ENCODE results near the gene DAZAP1. TPM values are rescaled to one million over a fixed set of nuclear protein-coding genes. Genes with fewer than 3 reads are reported as not detected.

Gene DAZAP1
- total RNA-seq, 1 donor from 2014 or later = 15.8 TPM

Other genes with a start within 250 kb of the DAZAP1 start
- gene SBNO2, start 233.3 kb upstream of the DAZAP1 start, total RNA-seq = 120 TPM
- 104 TPM for gene STK11, start 201.8 kb upstream of the DAZAP1 start, total RNA-seq
- gene CBARP, start 169.6 kb upstream of the DAZAP1 start, total RNA-seq = 1.9 TPM
- 232 TPM for gene ATP5F1D, start 165.8 kb upstream of the DAZAP1 start, total RNA-seq
- 307 TPM for gene MIDN, start 159.0 kb upstream of the DAZAP1 start, total RNA-seq
- gene CIRBP, start 138.3 kb upstream of the DAZAP1 start, total RNA-seq = 442 TPM
- 156 TPM for gene FAM174C, start 132.1 kb upstream of the DAZAP1 start, total RNA-seq
- gene EFNA2, start 121.7 kb upstream of the DAZAP1 start, total RNA-seq = not detected
- gene NDUFS7, start 23.7 kb upstream of the DAZAP1 start, total RNA-seq = 216 TPM
- 56.4 TPM for gene GAMT, start 6.0 kb upstream of the DAZAP1 start, total RNA-seq
- gene RPS15, start 30.8 kb downstream of the DAZAP1 start, total RNA-seq = 3,111 TPM
- gene APC2, start 42.5 kb downstream of the DAZAP1 start, total RNA-seq = not detected
- 32.7 TPM for gene C19orf25, start 71.6 kb downstream of the DAZAP1 start, total RNA-seq
- 1.5 TPM for gene PCSK4, start 82.8 kb downstream of the DAZAP1 start, total RNA-seq
- gene REEP6, start 83.6 kb downstream of the DAZAP1 start, total RNA-seq = 3.2 TPM
- gene ADAMTSL5, start 105.4 kb downstream of the DAZAP1 start, total RNA-seq = 0.43 TPM
- gene PLK5, start 116.5 kb downstream of the DAZAP1 start, total RNA-seq = not detected
- 83.7 TPM for gene MEX3D, start 160.7 kb downstream of the DAZAP1 start, total RNA-seq
- 143 TPM for gene MBD3, start 185.3 kb downstream of the DAZAP1 start, total RNA-seq
- 61.0 TPM for gene UQCR11, start 197.9 kb downstream of the DAZAP1 start, total RNA-seq
- 209 TPM for gene TCF3, start 245.0 kb downstream of the DAZAP1 start, total RNA-seq

Measured in ascending aorta (tissue), 1 donor.